Body of pancreas (tissue), 4 donors: ENCODE data around the gene GIT1. TPM values are rescaled to one million over a fixed set of nuclear protein-coding genes. Genes with fewer than 3 reads are reported as not detected.
A peak's percentile ranks its signal among the peaks of the same experiment; 100 is the strongest.

Source experiments
- ATAC-seq: fragments of 150-250 bp; one replicate; pipeline ENCODE4 v1.9.1; 2016
- DNase-seq, 4 donors: peaks; one replicate each; pipeline ENCODE4 v3.0.0-alpha.2; 2019
- H3K27ac ChIP-seq, 4 donors: fragments of 200-600 bp; sonication (generic); 1 replicate in 3 of 4; 2 replicates in 1 of 4; pipeline versions ENCODE4 v1.5.1 to v1.6.1; 2016 to 2019; ENCODE audit warnings: mild to moderate bottlenecking in 1 of 4, mixed read lengths in 1 of 4, moderate library complexity in 1 of 4
- H3K27me3 ChIP-seq, 2 donors: fragments of 200-600 bp; sonication (generic); one replicate each; pipeline ENCODE4 v1.6.0; 2016; ENCODE audit warnings: mild to moderate bottlenecking in 1 of 2
- H3K36me3 ChIP-seq, 2 donors: fragments of 200-600 bp; sonication (generic); replicated peaks in 1 of 2; 2 replicates each; pipeline ENCODE4 v1.5.1; 2016; ENCODE audit warnings: low read depth in 2 of 2; ENCODE audit not compliant: insufficient read depth in 1 of 2
- H3K4me1 ChIP-seq: fragments of 200-600 bp; sonication (generic); one replicate; pipeline ENCODE4 v1.6.0; 2016
- H3K4me3 ChIP-seq, 2 donors: fragments of 200-600 bp; sonication (generic); 1 replicate in 1 of 2; 2 replicates in 1 of 2; pipeline ENCODE4 v1.5.1; 2016 to 2019
- H3K9me3 ChIP-seq, 3 donors: fragments of 200-600 bp; sonication (generic); 1 replicate in 2 of 3; 2 replicates in 1 of 3; pipeline ENCODE4 v1.5.1; 2016
- CTCF ChIP-seq, 7 experiments: fragments of 450-650 bp in 4 of 7; fragments of 200-600 bp in 3 of 7; sonication (generic) in 3 of 7; IDR thresholded peaks; one replicate each; pipeline ENCODE4 v1.5.1; 2016 to 2019; ENCODE audit warnings: antibody characterized with exemption in 7 of 7
- POLR2A ChIP-seq, 3 donors: fragments of 450-650 bp; IDR thresholded peaks; one replicate each; pipeline ENCODE4 v1.6.1; 2016; ENCODE audit warnings: antibody characterized with exemption in 3 of 3, mild to moderate bottlenecking in 2 of 3
- WGBS, 2 donors: methylation state at CpG; one replicate each; pipeline ENCODE4 v1.1.5; 2017; 5-methylcytosine and 5-hydroxymethylcytosine counted together
- intact Hi-C: fragments of 100-400 bp; cut with DNase I; formaldehyde crosslinking; loops from one replicate; pipeline ENCODE4 v1.15.1; 2023
- total RNA-seq, 2 donors: library from RNA; depleted of rRNA; stranded (reverse); fragments of >200 nt; gene quantifications; one replicate each; pipeline ENCODE4 v1.1.0, GENCODE V29; 2016

GIT1 gene
- total RNA-seq, 2 donors from 2014 or later, result 26.7 to 34.3 TPM

- Histone ChIP-seq H3K4me1 (peaks cover 57% of the 10 kb centered on the region), H3K27ac (no peak overlapping the region), H3K36me3 (no peaks in the 10 kb centered on the region), H3K27me3 (peaks cover 0 to 24% of the 10 kb centered on the region in 2 donors), H3K4me3 (no peak overlapping the region), H3K9me3 (no peaks in the 10 kb centered on the region)
- ATAC-seq, result no peak
- TF ChIP-seq CTCF (IDR thresholded peaks at IDR 0.05) (no peak), POLR2A (IDR thresholded peaks at IDR 0.05) (no peak)
- DNase-seq, result peak in 1 of 4 donors; percentile 12
- intact Hi-C loops, result no loop called here
- 17 to 28% methylated on average over 29 to 32 of the region's 32 CpGs for WGBS, 2 donors
Measured at GRCh38 chr17:29616300-29617048, 27.0 kb upstream of the GIT1 start.

GRCh38 chr17:29615492-29616299 is 26.2 kb upstream of the GIT1 start:
- TF ChIP-seq CTCF (IDR thresholded peaks at IDR 0.05), result peak in 1 of 7 experiments; percentile 3
- TF ChIP-seq POLR2A (IDR thresholded peaks at IDR 0.05), result peak in 2 of 3 donors; percentile 20 to 36
- Histone ChIP-seq H3K4me1 (peaks cover 57% of the 10 kb centered on the region), H3K27me3 (peaks cover 0 to 24% of the 10 kb centered on the region in 2 donors), H3K36me3 (no peaks in the 10 kb centered on the region), H3K4me3 (no peak overlapping the region), H3K9me3 (no peaks in the 10 kb centered on the region), H3K27ac (no peak overlapping the region)
- DNase-seq, result peak; percentile 83 to 90 (median 86)
- ATAC-seq, result peak; percentile 76
- intact Hi-C loops, result no loop called here
- WGBS, 2 donors, result 2 to 5% methylated on average over 11 to 69 of the region's 74 CpGs

- no peak overlapping the region for H3K27ac ChIP-seq
- 5 to 11% methylated on average over 7 to 15 of the region's 15 CpGs for WGBS, 2 donors
- intact Hi-C loops, result no loop called here
- no peaks in the 10 kb centered on the region for H3K36me3 ChIP-seq
- TF ChIP-seq POLR2A (IDR thresholded peaks at IDR 0.05), result no peak
- no peak for TF ChIP-seq CTCF (IDR thresholded peaks at IDR 0.05)
- peak; percentile 16 to 51 (median 21) for DNase-seq
- H3K9me3 ChIP-seq, result no peaks in the 10 kb centered on the region
- H3K4me3 ChIP-seq, result no peak overlapping the region
- peaks cover 0 to 24% of the 10 kb centered on the region in 2 donors for H3K27me3 ChIP-seq
- peaks cover 57% of the 10 kb centered on the region for H3K4me1 ChIP-seq
- no peak for ATAC-seq
Measured at GRCh38 chr17:29615048-29615385, 25.6 kb upstream of the GIT1 start.

GRCh38 chr17:29614349-29615047 is 25.1 kb upstream of the GIT1 start:
- H3K36me3 ChIP-seq, result no peaks in the 10 kb centered on the region
- ATAC-seq (no peak), DNase-seq (peak in 1 of 4 donors; percentile 17)
- peaks cover 57% of the 10 kb centered on the region for H3K4me1 ChIP-seq
- peaks cover 0 to 24% of the 10 kb centered on the region in 2 donors for H3K27me3 ChIP-seq
- H3K4me3 ChIP-seq, result no peak overlapping the region
- no peak overlapping the region for H3K27ac ChIP-seq
- H3K9me3 ChIP-seq, result no peaks in the 10 kb centered on the region
- TF ChIP-seq POLR2A (IDR thresholded peaks at IDR 0.05), result no peak
- WGBS, 2 donors, result 27 to 46% methylated on average over 10 to 15 of the region's 16 CpGs
- intact Hi-C loops, result no loop called here

GRCh38 chr17:29613856-29614255 is 24.4 kb upstream of the GIT1 start:
- no peak for ATAC-seq
- 6 to 14% methylated on average over 12 to 13 of the region's 13 CpGs for WGBS, 2 donors
- H3K4me1 ChIP-seq, result peaks cover 57% of the 10 kb centered on the region
- no peaks in the 10 kb centered on the region for H3K36me3 ChIP-seq
- no peak for TF ChIP-seq CTCF (IDR thresholded peaks at IDR 0.05)
- no peak for TF ChIP-seq POLR2A (IDR thresholded peaks at IDR 0.05)
- no peaks in the 10 kb centered on the region for H3K9me3 ChIP-seq
- no peak overlapping the region for H3K27ac ChIP-seq
- DNase-seq, result no peak
- peaks cover 0 to 24% of the 10 kb centered on the region in 2 donors for H3K27me3 ChIP-seq
- intact Hi-C loops, result no loop called here
- no peak overlapping the region for H3K4me3 ChIP-seq
